Activated naive CD8-positive, alpha-beta T cell treated with anti-CD3 and anti-CD28 coated beads, Interleukin-2, amount 50 U/mL, for 24 hours (primary cell): ENCODE results near the gene MCRIP2.
A peak's percentile ranks its signal among the peaks of the same experiment; 100 is the strongest.

ENCODE experiments used
- ATAC-seq: fragments of 150-1000 bp; cut with Tn5 transposase; one replicate; pipeline ENCODE4 v1.10.0; 2021
- DNase-seq: peaks from one replicate; pipeline ENCODE4 v3.0.0; 2021
- H3K27ac Mint-ChIP-seq: one replicate; pipeline ENCODE4 v1.8.0; 2021; ENCODE audit warnings: mild to moderate bottlenecking, mixed read lengths
- H3K27me3 Mint-ChIP-seq: one replicate; pipeline ENCODE4 v1.8.0; 2021; ENCODE audit warnings: mixed read lengths
- H3K36me3 Mint-ChIP-seq: one replicate; pipeline ENCODE4 v1.8.0; 2021; ENCODE audit warnings: low read depth, mixed read lengths
- H3K4me1 Mint-ChIP-seq: one replicate; pipeline ENCODE4 v1.8.0; 2021; ENCODE audit warnings: mixed read lengths
- H3K4me3 Mint-ChIP-seq: one replicate; pipeline ENCODE4 v1.8.0; 2021; ENCODE audit warnings: mild to moderate bottlenecking, moderate library complexity, mixed read lengths
- H3K9me3 Mint-ChIP-seq: one replicate; pipeline ENCODE4 v1.8.0; 2021; ENCODE audit warnings: mixed read lengths

Gene MCRIP2

GRCh38 chr16:661184-661821 is 19.7 kb downstream of the MCRIP2 start:
- H3K27me3 Mint-ChIP-seq = no peaks in the 10 kb centered on the region
- no peak overlapping the region for H3K27ac Mint-ChIP-seq
- ATAC-seq = no peak
- H3K4me1 Mint-ChIP-seq = peaks cover 5% of the 10 kb centered on the region
- DNase-seq = no peak
- no peaks in the 10 kb centered on the region for H3K9me3 Mint-ChIP-seq
- no peak overlapping the region for H3K4me3 Mint-ChIP-seq
- H3K36me3 Mint-ChIP-seq = peaks cover 2% of the 10 kb centered on the region

- peaks cover 5% of the 10 kb centered on the region for H3K4me1 Mint-ChIP-seq
- peaks cover 2% of the 10 kb centered on the region for H3K36me3 Mint-ChIP-seq
- no peaks in the 10 kb centered on the region for H3K27me3 Mint-ChIP-seq
These were observed 20.5 kb downstream of the MCRIP2 start for GRCh38 chr16:662095-662494.

DNA sequence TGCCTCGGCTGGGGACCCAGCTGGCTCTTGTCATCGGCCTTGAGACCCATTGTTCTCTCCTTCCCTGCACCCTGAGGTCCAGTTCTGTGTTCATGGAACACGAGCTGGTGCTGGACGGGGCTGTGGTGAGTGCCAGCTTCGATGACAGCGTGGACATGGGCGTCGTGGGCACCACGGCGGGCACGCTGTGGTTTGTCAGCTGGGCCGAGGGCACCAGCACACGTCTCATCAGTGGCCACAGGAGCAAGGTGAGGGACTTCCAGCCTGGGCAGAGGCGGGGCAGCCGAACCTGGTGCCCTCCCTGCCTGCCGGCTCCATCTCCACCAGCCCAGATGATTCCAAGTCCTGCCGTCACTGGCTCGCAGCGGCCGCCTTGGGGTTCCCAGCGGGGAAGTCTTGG is 21.0 kb downstream of the MCRIP2 start:
- no peaks in the 10 kb centered on the region for H3K27me3 Mint-ChIP-seq
- DNase-seq (no peak), ATAC-seq (no peak)

More at GRCh38 chr16:662095-662494, 20.5 kb downstream of the MCRIP2 start:
- DNase-seq (no peak), ATAC-seq (no peak)
- Mint-ChIP-seq H3K9me3 (no peaks in the 10 kb centered on the region), H3K27ac (no peak overlapping the region), H3K4me3 (no peak overlapping the region)

DNA sequence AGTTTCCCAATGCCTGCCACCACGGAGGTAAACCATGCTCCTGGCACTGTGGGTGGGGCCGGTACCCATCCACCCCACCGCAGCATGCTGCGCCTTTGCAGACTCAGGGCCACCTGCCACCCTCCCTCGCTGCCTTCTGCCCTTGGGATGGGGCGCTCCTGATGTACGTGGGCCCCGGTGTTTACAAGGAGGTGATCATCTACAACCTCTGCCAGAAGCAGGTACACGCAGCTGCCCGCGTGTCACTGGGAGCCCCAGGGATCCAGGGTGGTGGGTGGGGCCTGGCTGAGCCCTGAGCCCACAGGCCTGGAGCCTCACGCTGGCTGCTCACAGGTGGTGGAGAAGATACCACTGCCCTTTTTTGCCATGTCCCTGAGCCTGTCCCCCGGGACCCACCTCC is 24.9 kb downstream of the MCRIP2 start:
- ATAC-seq (no peak), DNase-seq (no peak)
- Mint-ChIP-seq H3K27me3 (no peaks in the 10 kb centered on the region), H3K27ac (no peak overlapping the region), H3K4me3 (no peak overlapping the region), H3K36me3 (peaks cover 7% of the 10 kb centered on the region), H3K4me1 (peaks cover 6% of the 10 kb centered on the region), H3K9me3 (no peaks in the 10 kb centered on the region)

More for the DNA sequence above, 21.0 kb downstream of the MCRIP2 start:
- no peaks in the 10 kb centered on the region for H3K9me3 Mint-ChIP-seq
- H3K4me1 Mint-ChIP-seq = peaks cover 6% of the 10 kb centered on the region
- H3K36me3 Mint-ChIP-seq = peaks cover 2% of the 10 kb centered on the region
- no peak overlapping the region for H3K4me3 Mint-ChIP-seq
- H3K27ac Mint-ChIP-seq = no peak overlapping the region

DNA sequence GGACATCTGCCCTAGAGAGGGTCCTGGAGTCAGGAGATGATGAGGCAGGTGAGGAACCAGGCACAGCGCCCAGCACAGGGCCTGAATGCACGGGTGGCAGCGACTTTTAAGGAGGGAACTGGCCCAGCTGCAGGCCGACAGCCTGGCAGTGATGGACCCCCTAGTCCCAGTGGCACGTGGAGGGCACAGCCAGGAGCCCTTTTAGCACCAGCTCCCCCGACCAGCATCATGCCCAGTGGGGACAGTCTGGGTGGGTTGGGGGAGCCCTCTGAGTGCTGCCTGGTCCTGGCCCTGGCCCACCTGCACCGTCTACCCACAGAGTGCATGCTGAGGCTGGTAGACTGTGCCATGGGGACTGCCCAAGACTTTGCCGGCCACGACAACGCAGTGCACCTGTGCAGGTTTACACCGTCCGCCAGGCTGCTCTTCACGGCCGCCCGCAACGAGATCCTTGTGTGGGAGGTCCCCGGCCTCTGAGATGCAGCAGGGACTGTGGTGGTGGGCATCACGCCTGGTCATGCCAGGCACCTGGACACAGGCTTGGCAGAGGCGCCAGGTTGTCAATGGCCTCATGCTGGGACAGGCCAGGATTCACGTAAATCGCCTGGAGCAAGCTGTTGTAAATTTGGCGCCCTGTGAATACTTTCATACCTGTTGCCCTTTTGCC is 25.6 kb downstream of the MCRIP2 start:
- no peaks in the 10 kb centered on the region for H3K9me3 Mint-ChIP-seq
- no peak for DNase-seq
- H3K27ac Mint-ChIP-seq = peak overlapping the region; percentile 86
- no peaks in the 10 kb centered on the region for H3K27me3 Mint-ChIP-seq
- peak overlapping the region; percentile 76 for H3K4me3 Mint-ChIP-seq
- peaks cover 6% of the 10 kb centered on the region for H3K4me1 Mint-ChIP-seq
- H3K36me3 Mint-ChIP-seq = peaks cover 7% of the 10 kb centered on the region
- no peak for ATAC-seq

- ATAC-seq = peak; percentile 96
- H3K9me3 Mint-ChIP-seq = no peaks in the 10 kb centered on the region
These were observed 26.3 kb downstream of the MCRIP2 start, which contains the start of gene RHOT2 for GRCh38 chr16:667780-668518. RHOT2 (plus strand) TSS chr16:668132; CDS start chr16:668200, 68 bp downstream.

DNA sequence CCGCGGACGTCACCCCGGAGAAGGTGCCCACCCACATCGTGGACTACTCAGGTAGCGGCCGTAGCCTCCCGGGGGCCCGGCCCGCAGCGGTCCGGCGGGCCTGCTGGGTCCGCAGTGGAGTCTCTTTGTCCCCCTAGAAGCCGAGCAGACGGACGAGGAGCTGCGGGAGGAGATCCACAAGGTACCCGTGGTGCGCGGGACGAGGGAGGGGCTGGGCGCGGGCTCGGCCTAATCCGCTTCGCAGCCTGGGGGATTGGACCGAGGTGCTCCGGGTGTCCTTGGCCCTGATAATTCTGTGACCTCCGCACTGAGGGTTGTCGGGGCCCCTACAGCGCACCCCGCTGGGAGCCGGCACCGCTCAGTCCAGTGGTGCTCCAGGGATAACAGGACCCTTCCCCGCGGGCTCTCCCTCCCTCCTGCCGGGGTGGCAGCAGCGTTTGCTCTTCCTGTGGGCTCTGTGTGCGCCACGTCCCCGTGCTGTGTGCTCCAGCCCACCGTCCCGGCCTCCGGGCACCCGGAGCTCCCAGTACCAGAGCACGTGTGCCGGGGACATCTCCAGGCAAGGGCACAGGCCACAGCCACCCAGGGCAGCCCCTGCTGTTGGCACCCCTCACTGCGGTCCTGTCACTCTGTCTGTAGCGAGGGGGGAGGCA is 27.0 kb downstream of the MCRIP2 start:
- Mint-ChIP-seq H3K27ac (peak overlapping the region; percentile 67), H3K9me3 (no peaks in the 10 kb centered on the region), H3K36me3 (peaks cover 5% of the 10 kb centered on the region), H3K4me3 (peak overlapping the region; percentile 76), H3K4me1 (peaks cover 6% of the 10 kb centered on the region), H3K27me3 (no peaks in the 10 kb centered on the region)
- no peak for ATAC-seq
- no peak for DNase-seq

More at GRCh38 chr16:667780-668518, 26.3 kb downstream of the MCRIP2 start, which contains the start of gene RHOT2:
- peak within 1 kb of the TSS; percentile 86 for H3K27ac Mint-ChIP-seq
- H3K4me1 Mint-ChIP-seq = peaks cover 6% of the 10 kb centered on the region
- H3K4me3 Mint-ChIP-seq = peak within 1 kb of the TSS; percentile 76
- no peaks in the 10 kb centered on the region for H3K27me3 Mint-ChIP-seq
- peak; percentile 96 for DNase-seq
- peaks cover 5% of the 10 kb centered on the region for H3K36me3 Mint-ChIP-seq

- Mint-ChIP-seq H3K4me1 (peaks cover 6% of the 10 kb centered on the region), H3K9me3 (no peaks in the 10 kb centered on the region), H3K27me3 (no peaks in the 10 kb centered on the region), H3K36me3 (peaks cover 5% of the 10 kb centered on the region), H3K27ac (no peak overlapping the region), H3K4me3 (peak overlapping the region; percentile 76)
- DNase-seq (no peak), ATAC-seq (no peak)
These were observed 28.0 kb downstream of the MCRIP2 start for GRCh38 chr16:669666-670065.

DNA sequence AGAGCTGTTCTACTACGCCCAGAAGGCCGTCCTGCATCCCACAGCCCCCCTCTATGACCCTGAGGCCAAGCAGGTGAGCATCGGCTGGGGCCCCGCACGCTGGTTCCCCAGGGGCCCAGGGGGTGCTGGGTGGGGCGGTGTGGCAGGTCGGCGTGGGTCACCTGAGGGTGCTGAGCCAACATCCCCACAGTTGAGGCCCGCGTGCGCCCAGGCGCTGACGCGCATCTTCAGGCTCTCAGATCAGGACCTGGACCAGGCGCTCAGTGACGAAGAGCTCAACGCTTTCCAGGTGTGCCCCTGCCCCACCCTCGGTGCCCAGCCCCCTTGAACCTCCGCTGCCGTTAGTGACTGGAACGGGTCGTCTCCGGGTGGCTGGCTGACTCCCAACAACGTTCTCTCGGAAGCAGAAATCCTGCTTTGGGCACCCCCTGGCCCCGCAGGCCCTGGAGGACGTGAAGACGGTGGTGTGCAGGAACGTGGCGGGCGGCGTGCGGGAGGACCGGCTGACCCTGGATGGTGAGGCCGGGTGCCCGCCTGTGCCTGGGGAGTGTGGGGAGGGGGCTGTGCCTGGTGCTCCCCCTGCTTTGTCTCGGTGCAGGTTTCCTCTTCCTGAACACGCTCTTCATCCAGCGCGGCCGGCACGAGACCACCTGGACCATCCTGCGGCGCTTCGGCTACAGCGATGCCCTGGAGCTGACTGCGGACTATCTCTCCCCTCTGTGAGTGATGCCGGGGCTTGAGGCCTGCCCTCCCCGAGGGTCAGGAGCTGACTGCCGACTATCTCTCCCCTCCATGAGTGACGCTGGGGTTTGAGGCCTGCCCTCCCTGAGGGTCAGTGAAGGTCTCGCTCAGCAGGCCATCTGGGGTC is 29.1 kb downstream of the MCRIP2 start:
- Mint-ChIP-seq H3K4me3 (no peak overlapping the region), H3K36me3 (peaks cover 5% of the 10 kb centered on the region), H3K9me3 (no peaks in the 10 kb centered on the region), H3K4me1 (peaks cover 6% of the 10 kb centered on the region), H3K27me3 (no peaks in the 10 kb centered on the region), H3K27ac (no peak overlapping the region)
- no peak for ATAC-seq
- no peak for DNase-seq

DNA sequence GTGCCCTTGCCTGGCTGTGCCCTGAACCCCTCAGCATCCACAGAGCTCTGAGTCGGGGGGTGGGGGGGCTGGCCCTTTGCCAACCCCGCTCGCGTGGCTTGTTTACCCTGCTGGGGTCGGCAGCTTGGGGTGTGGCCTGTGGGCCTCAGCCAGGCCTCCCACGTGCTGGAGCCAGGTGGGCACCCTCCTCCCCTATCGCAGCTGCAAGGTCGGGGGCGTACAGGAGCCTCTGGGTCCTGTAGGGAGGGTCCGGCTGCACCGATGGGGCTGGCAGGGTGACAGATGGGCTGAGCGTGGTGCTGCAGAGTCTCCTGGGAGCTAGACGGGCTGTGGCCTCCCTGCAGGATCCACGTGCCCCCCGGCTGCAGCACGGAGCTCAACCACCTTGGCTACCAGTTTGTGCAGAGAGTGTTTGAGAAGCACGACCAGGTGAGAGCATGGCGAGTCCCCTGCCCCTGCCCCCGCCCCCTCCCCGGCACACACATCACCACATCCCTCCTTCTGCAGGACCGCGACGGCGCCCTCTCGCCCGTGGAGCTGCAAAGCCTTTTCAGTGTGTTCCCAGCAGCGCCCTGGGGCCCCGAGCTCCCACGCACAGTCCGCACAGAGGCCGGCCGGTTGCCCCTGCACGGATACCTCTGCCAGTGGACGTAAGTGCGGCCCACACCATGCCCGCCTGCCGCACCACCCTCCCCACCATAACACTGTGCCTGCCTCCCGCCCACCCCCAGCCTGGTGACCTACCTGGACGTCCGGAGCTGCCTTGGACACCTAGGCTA is 29.9 kb downstream of the MCRIP2 start:
- H3K27me3 Mint-ChIP-seq = peaks cover 1% of the 10 kb centered on the region
- H3K4me1 Mint-ChIP-seq = peaks cover 6% of the 10 kb centered on the region
- DNase-seq (no peak), ATAC-seq (no peak)
- peaks cover 5% of the 10 kb centered on the region for H3K36me3 Mint-ChIP-seq
- no peaks in the 10 kb centered on the region for H3K9me3 Mint-ChIP-seq
- no peak overlapping the region for H3K4me3 Mint-ChIP-seq
- no peak overlapping the region for H3K27ac Mint-ChIP-seq

DNA sequence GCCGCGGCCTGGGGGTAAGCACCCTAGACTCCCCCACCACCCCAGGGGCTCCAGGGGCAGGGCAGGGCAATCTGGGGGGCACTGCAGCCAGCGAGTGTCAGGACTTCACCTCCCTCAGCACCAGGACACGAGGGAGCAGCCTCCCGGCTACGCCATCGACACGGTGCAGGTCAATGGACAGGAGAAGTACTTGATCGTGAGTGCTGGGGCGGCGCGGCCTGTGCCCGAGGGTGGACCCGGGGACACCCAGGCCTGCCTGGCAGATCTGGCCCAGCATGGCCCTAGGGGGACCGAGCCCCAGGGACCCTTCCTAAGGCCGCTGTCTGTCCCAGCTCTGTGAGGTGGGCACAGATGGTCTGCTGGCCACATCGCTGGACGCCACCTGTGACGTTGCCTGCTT is 30.7 kb downstream of the MCRIP2 start:
- ATAC-seq (no peak), DNase-seq (no peak)
- H3K9me3 Mint-ChIP-seq = no peaks in the 10 kb centered on the region
- H3K27ac Mint-ChIP-seq = no peak overlapping the region
- H3K27me3 Mint-ChIP-seq = peaks cover 5% of the 10 kb centered on the region
- H3K4me1 Mint-ChIP-seq = peaks cover 6% of the 10 kb centered on the region
- no peak overlapping the region for H3K4me3 Mint-ChIP-seq
- H3K36me3 Mint-ChIP-seq = peaks cover 5% of the 10 kb centered on the region

- no peak for ATAC-seq
- no peak for DNase-seq
- Mint-ChIP-seq H3K27me3 (peaks cover 5% of the 10 kb centered on the region), H3K4me1 (peaks cover 2% of the 10 kb centered on the region), H3K36me3 (peaks cover 5% of the 10 kb centered on the region), H3K9me3 (no peaks in the 10 kb centered on the region), H3K27ac (no peak overlapping the region), H3K4me3 (no peak overlapping the region)
These were observed 31.2 kb downstream of the MCRIP2 start for GRCh38 chr16:672851-673250.

GRCh38 chr16:673399-673991 is 31.9 kb downstream of the MCRIP2 start:
- Mint-ChIP-seq H3K27me3 (peaks cover 5% of the 10 kb centered on the region), H3K27ac (no peak overlapping the region), H3K9me3 (no peaks in the 10 kb centered on the region), H3K4me3 (no peak overlapping the region), H3K4me1 (peaks cover 2% of the 10 kb centered on the region), H3K36me3 (peaks cover 5% of the 10 kb centered on the region)
- ATAC-seq (no peak), DNase-seq (no peak)
